ENCODE data around the gene CDC73.

The CDC73 gene

GRCh38 chr1:193210996-193211395, 89.2 kb downstream of the CDC73 start:
- no peak for DNase-seq (ENCODE audit: low spot score)
- in situ Hi-C loops (cut with MboI; ENCODE audit: low sequenced_read_pairs, unreplicated experiment), result no loop called here
- TF ChIP-seq CTCF (IDR thresholded peaks at IDR 0.05; ENCODE audit: borderline replicate concordance, control extremely low read depth, extremely low read depth, insufficient read depth, missing control alignments), result no peak

- TF ChIP-seq CTCF (IDR thresholded peaks at IDR 0.05; ENCODE audit: borderline replicate concordance, control extremely low read depth, extremely low read depth, insufficient read depth, missing control alignments), result no peak
- in situ Hi-C loops (cut with MboI; ENCODE audit: low sequenced_read_pairs, unreplicated experiment), result no loop called here
- no peak for DNase-seq (ENCODE audit: low spot score)
Measured at GRCh38 chr1:193211539-193211938, 89.7 kb downstream of the CDC73 start.

- DNase-seq (ENCODE audit: low spot score), result no peak
- in situ Hi-C loops (cut with MboI; ENCODE audit: low sequenced_read_pairs, unreplicated experiment), result no loop called here
- no peak for TF ChIP-seq CTCF (IDR thresholded peaks at IDR 0.05; ENCODE audit: borderline replicate concordance, control extremely low read depth, extremely low read depth, insufficient read depth, missing control alignments)
Measured at GRCh38 chr1:193212637-193213036, 90.8 kb downstream of the CDC73 start.

- in situ Hi-C loops (cut with MboI; ENCODE audit: low sequenced_read_pairs, unreplicated experiment), result no loop called here
- DNase-seq (ENCODE audit: low spot score), result no peak
- no peak for TF ChIP-seq CTCF (IDR thresholded peaks at IDR 0.05; ENCODE audit: borderline replicate concordance, control extremely low read depth, extremely low read depth, insufficient read depth, missing control alignments)
Measured at GRCh38 chr1:193213998-193214397, 92.2 kb downstream of the CDC73 start.

- in situ Hi-C loops (cut with MboI; ENCODE audit: low sequenced_read_pairs, unreplicated experiment), result no loop called here
- TF ChIP-seq CTCF (IDR thresholded peaks at IDR 0.05; ENCODE audit: borderline replicate concordance, control extremely low read depth, extremely low read depth, insufficient read depth, missing control alignments), result no peak
- no peak for DNase-seq (ENCODE audit: low spot score)
Measured at GRCh38 chr1:193216920-193217319, 95.1 kb downstream of the CDC73 start.

- no peak for TF ChIP-seq CTCF (IDR thresholded peaks at IDR 0.05; ENCODE audit: borderline replicate concordance, control extremely low read depth, extremely low read depth, insufficient read depth, missing control alignments)
- no peak for DNase-seq (ENCODE audit: low spot score)
- in situ Hi-C loops (cut with MboI; ENCODE audit: low sequenced_read_pairs, unreplicated experiment), result no loop called here
Measured at GRCh38 chr1:193219391-193219790, 97.6 kb downstream of the CDC73 start.

GRCh38 chr1:193221651-193222050, 99.8 kb downstream of the CDC73 start:
- TF ChIP-seq CTCF (IDR thresholded peaks at IDR 0.05; ENCODE audit: borderline replicate concordance, control extremely low read depth, extremely low read depth, insufficient read depth, missing control alignments), result no peak
- in situ Hi-C loops (cut with MboI; ENCODE audit: low sequenced_read_pairs, unreplicated experiment), result no loop called here
- no peak for DNase-seq (ENCODE audit: low spot score)

Data from GM13976 (cell line).